Measurements from ENCODE around the gene TCHP. TPM values are rescaled to one million over a fixed set of nuclear protein-coding genes. Genes with fewer than 3 reads are reported as not detected.

TCHP gene
- total RNA-seq, 1 donor from 2014 or later, result 15.0 TPM

GRCh38 chr12:109871668-109872314, 28.3 kb upstream of the TCHP start:
- DNase-seq (ENCODE audit: low read depth), result no peak
- Histone ChIP-seq H3K4me3 (ENCODE audit: low read depth, low read length) (no peak overlapping the region), H3K27me3 (ENCODE audit: control insufficient read depth, insufficient read depth, low read length) (no peaks in the 10 kb centered on the region), H3K36me3 (ENCODE audit: control insufficient read depth, insufficient read depth, low read length) (no peaks in the 10 kb centered on the region)
- TF ChIP-seq CTCF (IDR thresholded peaks at IDR 0.05; ENCODE audit: insufficient read depth, low read length, poor library complexity, severe bottlenecking), result no peak

GRCh38 chr12:109873653-109874052, 26.4 kb upstream of the TCHP start:
- no peak for TF ChIP-seq CTCF (IDR thresholded peaks at IDR 0.05; ENCODE audit: insufficient read depth, low read length, poor library complexity, severe bottlenecking)
- no peaks in the 10 kb centered on the region for H3K36me3 ChIP-seq (ENCODE audit: control insufficient read depth, insufficient read depth, low read length)
- DNase-seq (ENCODE audit: low read depth), result no peak
- H3K27me3 ChIP-seq (ENCODE audit: control insufficient read depth, insufficient read depth, low read length), result no peaks in the 10 kb centered on the region
- no peak overlapping the region for H3K4me3 ChIP-seq (ENCODE audit: low read depth, low read length)

DNA sequence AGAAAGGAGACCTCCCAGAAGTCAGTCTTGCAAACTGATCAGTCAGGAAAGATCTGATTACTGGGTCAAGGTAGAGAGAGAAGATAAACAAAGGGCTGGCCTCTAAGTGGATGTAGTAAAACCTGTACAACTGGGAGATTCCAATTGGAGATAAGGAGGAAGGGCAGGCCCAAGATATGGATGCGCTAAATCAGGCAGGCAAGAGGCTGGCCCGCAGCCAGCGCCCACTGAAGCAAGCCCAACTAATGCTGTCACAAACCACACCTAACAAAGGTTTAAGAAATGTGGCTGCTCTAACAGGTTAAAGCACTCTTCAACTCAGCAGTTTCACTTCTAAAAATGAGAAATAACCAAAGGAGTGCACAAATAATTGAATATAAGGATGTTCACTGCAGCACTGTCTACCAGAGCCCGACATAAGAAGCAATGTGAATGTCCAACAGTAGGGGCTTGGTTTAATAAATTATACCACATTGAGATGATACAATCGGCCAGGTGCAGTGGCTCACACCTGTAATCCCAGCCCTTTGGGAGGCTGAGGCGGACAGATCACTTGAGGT, 24.4 kb upstream of the TCHP start:
- no peaks in the 10 kb centered on the region for H3K27me3 ChIP-seq (ENCODE audit: control insufficient read depth, insufficient read depth, low read length)
- no peak for TF ChIP-seq CTCF (IDR thresholded peaks at IDR 0.05; ENCODE audit: insufficient read depth, low read length, poor library complexity, severe bottlenecking)
- no peak overlapping the region for H3K4me3 ChIP-seq (ENCODE audit: low read depth, low read length)
- no peaks in the 10 kb centered on the region for H3K36me3 ChIP-seq (ENCODE audit: control insufficient read depth, insufficient read depth, low read length)
- DNase-seq (ENCODE audit: low read depth), result no peak

DNA sequence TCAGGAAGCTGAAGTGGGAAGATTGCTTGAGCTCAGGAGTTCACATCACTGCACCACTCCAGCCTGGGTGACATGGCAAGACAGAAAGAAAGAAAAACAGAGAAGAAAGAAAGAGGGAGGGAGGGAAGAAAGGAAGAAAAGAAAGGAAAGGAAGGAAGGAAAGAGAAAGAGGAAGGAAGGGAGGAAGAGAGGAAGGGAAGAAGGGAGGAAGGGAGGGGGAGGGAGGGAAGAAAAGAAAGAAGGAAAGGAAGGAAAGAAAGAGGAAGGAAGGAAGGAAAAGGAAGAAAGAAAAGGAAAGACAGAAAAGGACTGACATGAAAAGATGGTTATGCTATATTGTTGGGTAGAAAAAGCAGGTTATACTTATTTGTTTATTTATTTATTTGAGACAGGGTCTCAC, 23.7 kb upstream of the TCHP start:
- Histone ChIP-seq H3K36me3 (ENCODE audit: control insufficient read depth, insufficient read depth, low read length) (no peaks in the 10 kb centered on the region), H3K4me3 (ENCODE audit: low read depth, low read length) (no peak overlapping the region), H3K27me3 (ENCODE audit: control insufficient read depth, insufficient read depth, low read length) (no peaks in the 10 kb centered on the region)
- no peak for TF ChIP-seq CTCF (IDR thresholded peaks at IDR 0.05; ENCODE audit: insufficient read depth, low read length, poor library complexity, severe bottlenecking)
- no peak for DNase-seq (ENCODE audit: low read depth)

- H3K27me3 ChIP-seq (ENCODE audit: control insufficient read depth, insufficient read depth, low read length), result no peaks in the 10 kb centered on the region
- H3K4me3 ChIP-seq (ENCODE audit: low read depth, low read length), result no peak overlapping the region
- no peaks in the 10 kb centered on the region for H3K36me3 ChIP-seq (ENCODE audit: control insufficient read depth, insufficient read depth, low read length)
- no peak for TF ChIP-seq CTCF (IDR thresholded peaks at IDR 0.05; ENCODE audit: insufficient read depth, low read length, poor library complexity, severe bottlenecking)
- no peak for DNase-seq (ENCODE audit: low read depth)
These were observed 22.4 kb upstream of the TCHP start for GRCh38 chr12:109877504-109878246.

All from kidney epithelial cell (primary cell).